Breast epithelium (tissue), 3 donors: ENCODE measurements around the gene CRYBG3.

Experiments
- CTCF ChIP-seq, 3 donors: fragments of 450-650 bp; IDR thresholded peaks; one replicate each; pipeline ENCODE4 v1.5.1; 2016 to 2017; ENCODE audit warnings: antibody characterized with exemption in 3 of 3, mild to moderate bottlenecking in 3 of 3, moderate library complexity in 3 of 3
- POLR2A ChIP-seq: fragments of 450-650 bp; IDR thresholded peaks from one replicate; pipeline ENCODE4 v1.6.1; 2016; ENCODE audit warnings: antibody characterized with exemption, mild to moderate bottlenecking, moderate library complexity

- TF ChIP-seq CTCF (IDR thresholded peaks at IDR 0.05), result no peak
- TF ChIP-seq POLR2A, result no peak
These were observed 73.4 kb downstream of the CRYBG3 start for GRCh38 chr3:97895216-97895615.
